Measurements from ENCODE around the gene ULBP1.
"Not testable (repeated sequence)": the region's sequence is repeated elsewhere in the genome, so short reads cannot be mapped to it uniquely, and the experiment has no call there.

The ULBP1 gene

DNA sequence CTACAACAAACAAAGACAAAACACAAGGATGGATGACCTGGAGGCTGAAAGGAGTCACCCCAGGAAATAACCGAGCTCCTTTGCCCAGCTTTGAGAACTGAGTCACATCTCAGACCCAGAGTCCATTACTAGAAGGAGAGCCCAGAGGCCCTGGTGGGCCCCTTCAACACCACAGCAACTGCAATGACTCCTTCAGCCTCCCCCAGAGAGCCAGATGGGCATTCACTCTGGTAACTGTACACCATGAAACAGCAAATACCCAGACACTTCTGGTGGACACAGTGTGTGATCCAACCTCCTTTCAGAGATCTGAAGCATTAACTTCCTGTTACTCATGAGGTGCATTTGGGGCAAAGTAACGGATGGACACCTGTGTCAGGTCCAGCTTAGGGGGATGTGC lies 39.0 kb downstream of the ULBP1 start:
- no peak overlapping the region for H3K4me2 ChIP-seq
- no peaks in the 10 kb centered on the region for H3K36me3 ChIP-seq
- H3K27me3 ChIP-seq: no peaks in the 10 kb centered on the region
- H3K9ac ChIP-seq: no peak overlapping the region
- H3K4me3 ChIP-seq: no peak overlapping the region
- H3K9me3 ChIP-seq: peaks cover 5% of the 10 kb centered on the region; the same call in 1 of the 2 replicates
- no peak overlapping the region for H3K27ac ChIP-seq
- no peak for TF ChIP-seq Cebpa-rat (IDR thresholded peaks at IDR 0.05)
- H4K20me1 ChIP-seq: peaks cover 6% of the 10 kb centered on the region; the same call in 1 of the 2 replicates
- H3K4me1 ChIP-seq: peaks cover 12% of the 10 kb centered on the region

DNA sequence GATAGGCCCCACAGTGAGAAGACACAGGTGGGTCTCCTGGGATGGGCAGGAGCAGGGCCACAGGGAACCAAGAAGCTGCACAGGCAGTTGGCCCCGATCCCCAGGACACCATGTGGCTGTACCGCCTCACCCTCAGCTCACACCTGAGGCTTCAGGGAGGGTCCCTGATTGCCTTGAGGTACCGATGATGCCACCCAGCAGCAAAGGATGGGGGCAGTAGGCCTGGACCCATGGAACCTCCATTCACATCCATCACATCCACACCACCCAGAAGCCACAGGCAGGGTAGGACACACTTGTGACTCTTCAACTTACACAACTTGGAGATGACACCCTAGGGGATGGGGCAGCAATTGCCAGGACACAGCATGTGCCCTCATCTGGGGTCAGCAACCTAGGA lies 39.9 kb downstream of the ULBP1 start:
- H3K4me3 ChIP-seq, H3K9ac ChIP-seq, H3K4me2 ChIP-seq, H3K27ac ChIP-seq, H4K20me1 ChIP-seq, H3K9me3 ChIP-seq, H3K36me3 ChIP-seq, H3K27me3 ChIP-seq: not testable (repeated sequence)
- H3K4me1 ChIP-seq: peaks cover 12% of the 10 kb centered on the region

DNA sequence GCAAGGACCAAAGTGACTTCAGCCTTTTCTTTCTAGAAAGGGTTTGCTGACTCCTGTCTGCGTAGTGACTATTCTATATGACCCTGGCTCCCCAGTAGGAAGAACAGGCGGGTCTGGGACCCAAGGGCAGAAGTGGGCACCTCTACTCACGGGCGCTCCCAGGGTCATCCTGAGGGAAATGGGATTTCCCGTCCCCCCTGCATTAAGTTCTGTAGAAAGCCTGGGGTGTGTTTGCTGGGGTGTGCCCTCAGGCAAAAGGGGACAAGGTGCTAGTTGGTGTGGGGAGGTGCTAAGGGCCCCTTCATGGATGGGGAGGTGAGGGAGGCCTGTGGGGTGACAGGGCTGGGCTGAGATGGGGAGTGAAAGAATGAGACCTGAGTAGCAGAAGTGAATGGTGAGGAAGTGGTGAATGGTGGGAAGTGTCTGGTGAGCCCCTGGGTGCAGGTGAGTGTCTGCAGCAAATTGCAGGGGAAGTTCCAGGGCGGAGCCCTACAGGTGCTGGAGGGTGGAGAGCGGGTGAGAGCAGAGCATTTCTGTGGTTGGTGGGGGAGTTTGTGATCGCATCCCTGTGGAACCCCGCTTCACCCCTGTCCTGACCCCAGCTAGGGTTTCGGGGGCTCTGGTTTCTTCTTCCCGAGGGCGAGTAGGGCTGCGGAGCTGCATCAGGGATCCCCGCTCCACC lies 40.5 kb downstream of the ULBP1 start:
- Histone ChIP-seq H4K20me1 (peaks cover 8% of the 10 kb centered on the region; the same call in 1 of the 2 replicates), H3K9ac (peak overlapping the region; percentile 64; the same call in 1 of the 2 replicates), H3K27me3 (peaks cover 14% of the 10 kb centered on the region), H3K27ac (no peak overlapping the region), H3K36me3 (no peaks in the 10 kb centered on the region), H3K4me1 (peaks cover 12% of the 10 kb centered on the region), H3K4me3 (peak overlapping the region; percentile 76), H3K9me3 (peaks cover 5% of the 10 kb centered on the region; the same call in 1 of the 2 replicates), H3K4me2 (peak overlapping the region; percentile 98)
- TF ChIP-seq Cebpa-rat (IDR thresholded peaks at IDR 0.05): no peak

DNA sequence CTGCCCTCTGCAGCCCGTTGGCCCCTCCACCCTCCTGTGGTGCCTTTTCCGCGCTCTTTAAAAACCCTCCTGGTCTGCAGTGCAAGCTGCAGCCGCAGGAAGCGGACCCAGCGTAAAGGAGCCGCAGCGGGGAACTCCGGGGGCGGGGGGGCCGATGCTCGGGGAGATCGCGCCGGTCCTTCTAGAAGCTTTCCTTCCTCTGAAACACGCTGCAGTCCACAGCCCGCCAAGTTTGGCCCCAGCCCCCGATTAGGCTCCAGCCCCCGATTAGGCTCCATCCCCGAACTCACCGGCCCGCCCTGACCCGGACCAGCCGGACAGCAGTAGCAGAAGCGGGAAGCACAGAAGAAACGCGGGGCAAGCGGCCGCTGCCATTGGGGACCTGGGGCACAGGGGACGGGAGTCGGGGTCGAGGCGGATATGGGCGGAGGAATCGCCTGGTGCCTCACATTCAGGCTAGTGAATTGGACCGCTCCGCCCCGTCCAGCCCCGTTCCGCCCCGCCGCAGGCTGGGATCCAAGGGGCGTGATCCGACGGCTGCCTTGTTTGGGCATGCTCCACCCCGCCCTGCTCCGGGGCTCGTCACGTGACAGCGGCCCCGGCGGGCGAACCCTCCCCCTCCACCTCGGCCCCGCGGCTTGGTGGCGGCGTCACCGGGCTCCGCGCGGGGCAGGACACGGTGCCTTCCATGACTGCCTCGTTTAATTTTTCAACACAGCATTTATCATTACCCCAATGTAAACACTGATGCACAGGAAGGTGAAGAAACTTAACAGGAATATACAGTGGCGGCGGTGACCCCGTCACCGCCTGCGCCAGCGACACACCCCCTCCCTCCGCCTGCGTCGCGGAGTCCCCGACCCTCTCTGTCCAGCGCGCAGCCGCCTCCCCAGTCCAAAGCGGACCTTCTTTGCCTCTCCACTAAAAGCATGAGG lies 41.3 kb downstream of the ULBP1 start:
- H3K4me2 ChIP-seq: peak overlapping the region; percentile 98
- no peak overlapping the region for H3K27ac ChIP-seq
- H3K4me3 ChIP-seq: peak overlapping the region; percentile 76
- TF ChIP-seq Cebpa-rat (IDR thresholded peaks at IDR 0.05): no peak
- peaks cover 16% of the 10 kb centered on the region; the same call in 1 of the 2 replicates for H4K20me1 ChIP-seq
- H3K36me3 ChIP-seq: no peaks in the 10 kb centered on the region
- peaks cover 23% of the 10 kb centered on the region for H3K27me3 ChIP-seq
- H3K9me3 ChIP-seq: peaks cover 5% of the 10 kb centered on the region; the same call in 1 of the 2 replicates
- peaks cover 12% of the 10 kb centered on the region for H3K4me1 ChIP-seq
- H3K9ac ChIP-seq: peak overlapping the region; percentile 64; the same call in 1 of the 2 replicates

DNA sequence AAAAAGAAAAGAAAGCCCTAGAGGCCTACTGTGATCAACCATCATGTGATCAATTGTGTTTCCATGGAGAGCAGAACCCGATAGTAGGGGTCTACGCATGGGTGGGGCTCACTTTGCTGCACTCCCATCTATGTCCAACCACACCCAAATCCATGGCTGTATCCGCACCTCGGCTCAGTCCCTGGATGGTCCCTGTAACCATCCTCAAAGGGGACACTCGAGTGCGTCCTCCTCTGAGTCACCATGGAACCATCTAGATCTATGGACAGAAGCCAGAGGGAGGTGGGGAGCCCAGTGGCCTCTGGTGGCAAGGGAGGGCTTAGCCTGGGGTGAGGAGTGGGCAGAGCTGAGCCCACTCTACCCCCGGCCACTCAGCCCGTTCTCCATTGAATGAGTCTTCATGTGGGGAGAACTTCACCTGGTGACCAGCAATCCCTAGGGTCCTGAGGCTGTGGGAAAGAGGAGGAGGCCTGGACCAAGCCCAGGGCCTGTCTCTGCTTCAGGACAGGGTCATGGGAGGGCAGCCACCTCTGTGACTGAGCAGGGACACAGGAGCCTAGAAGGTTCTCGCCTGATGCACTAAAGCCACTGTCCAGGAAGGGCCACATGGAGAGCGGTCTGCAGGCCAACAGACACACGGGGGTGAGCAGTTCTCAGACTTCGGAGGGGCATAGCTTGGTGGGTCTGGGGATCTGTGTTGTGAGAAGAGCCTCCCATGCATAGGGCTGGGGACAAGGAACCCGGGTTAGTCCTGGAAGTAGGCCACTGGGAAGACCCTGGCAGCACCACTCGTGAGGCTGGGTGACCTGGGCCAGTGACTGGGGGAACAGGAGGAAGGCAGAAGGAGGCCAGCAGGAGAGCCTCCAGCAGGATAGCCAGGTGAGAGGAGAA lies 42.3 kb downstream of the ULBP1 start:
- peak overlapping the region; percentile 98 for H3K4me2 ChIP-seq
- peaks cover 32% of the 10 kb centered on the region for H3K27me3 ChIP-seq
- H3K27ac ChIP-seq: no peak overlapping the region
- no peak overlapping the region for H3K9ac ChIP-seq
- H4K20me1 ChIP-seq: peaks cover 19% of the 10 kb centered on the region; the same call in 1 of the 2 replicates
- H3K4me1 ChIP-seq: peaks cover 12% of the 10 kb centered on the region
- peaks cover 5% of the 10 kb centered on the region; the same call in 1 of the 2 replicates for H3K9me3 ChIP-seq
- no peaks in the 10 kb centered on the region for H3K36me3 ChIP-seq
- TF ChIP-seq Cebpa-rat (IDR thresholded peaks at IDR 0.05): no peak
- H3K4me3 ChIP-seq: peak overlapping the region; percentile 76

DNA sequence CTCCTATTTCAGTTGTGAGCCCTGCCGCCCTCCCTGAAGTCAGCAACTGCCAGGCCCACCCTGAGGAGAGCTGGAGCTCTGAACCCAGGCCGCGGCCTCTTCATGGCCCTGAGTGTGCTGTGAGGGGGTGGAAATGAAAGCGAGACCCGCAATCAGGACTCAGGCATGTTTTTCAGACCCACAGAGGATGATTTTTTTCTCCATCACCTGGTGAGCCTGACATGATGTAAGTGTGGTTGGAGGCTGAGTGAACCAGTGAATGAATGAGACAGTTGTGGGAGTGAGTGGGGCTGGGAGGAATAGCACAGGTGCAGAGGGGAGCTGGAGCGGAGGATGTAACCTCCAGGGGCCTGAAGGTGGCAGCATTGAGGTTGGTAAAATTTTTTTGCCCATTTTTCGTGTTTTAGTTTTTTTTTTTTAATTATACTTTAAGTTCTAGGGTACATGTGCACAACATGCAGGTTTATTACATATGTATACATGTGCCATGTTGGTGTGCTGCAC lies 43.3 kb downstream of the ULBP1 start:
- H3K4me3 ChIP-seq: no peak overlapping the region
- TF ChIP-seq Cebpa-rat (IDR thresholded peaks at IDR 0.05): no peak
- H3K9me3 ChIP-seq: peaks cover 5% of the 10 kb centered on the region; the same call in 1 of the 2 replicates
- peaks cover 42% of the 10 kb centered on the region for H3K27me3 ChIP-seq
- no peak overlapping the region for H3K4me2 ChIP-seq
- H3K36me3 ChIP-seq: no peaks in the 10 kb centered on the region
- peaks cover 25% of the 10 kb centered on the region; the same call in 1 of the 2 replicates for H4K20me1 ChIP-seq
- H3K9ac ChIP-seq: no peak overlapping the region
- no peak overlapping the region for H3K27ac ChIP-seq
- H3K4me1 ChIP-seq: peaks cover 12% of the 10 kb centered on the region

DNA sequence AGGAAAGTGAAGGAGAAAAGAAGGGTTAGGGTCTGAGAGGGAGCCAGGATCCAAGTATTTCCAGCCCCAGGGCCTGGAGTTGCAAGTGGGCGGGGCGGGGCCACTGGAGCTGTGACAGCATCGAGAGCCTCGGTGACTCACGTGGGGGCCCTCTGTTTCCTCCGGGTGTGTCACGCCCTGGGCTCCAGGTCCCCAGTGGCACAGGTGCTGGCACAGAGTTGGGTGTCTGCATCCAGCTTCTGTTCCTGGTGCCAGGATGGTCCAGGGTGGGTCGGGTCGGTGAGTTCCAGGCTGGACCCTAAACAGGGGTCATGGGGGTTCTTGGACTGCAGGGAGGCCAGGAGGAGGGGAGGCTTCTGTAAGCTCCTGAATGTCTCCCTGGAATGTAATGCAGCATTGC lies 44.8 kb downstream of the ULBP1 start:
- Histone ChIP-seq H3K4me3 (no peak overlapping the region), H4K20me1 (peaks cover 32% of the 10 kb centered on the region; the same call in 1 of the 2 replicates), H3K4me2 (no peak overlapping the region), H3K4me1 (peaks cover 12% of the 10 kb centered on the region), H3K9ac (no peak overlapping the region), H3K27ac (no peak overlapping the region), H3K27me3 (peaks cover 58% of the 10 kb centered on the region), H3K36me3 (no peaks in the 10 kb centered on the region), H3K9me3 (no peaks in the 10 kb centered on the region)
- no peak for TF ChIP-seq Cebpa-rat (IDR thresholded peaks at IDR 0.05)

DNA sequence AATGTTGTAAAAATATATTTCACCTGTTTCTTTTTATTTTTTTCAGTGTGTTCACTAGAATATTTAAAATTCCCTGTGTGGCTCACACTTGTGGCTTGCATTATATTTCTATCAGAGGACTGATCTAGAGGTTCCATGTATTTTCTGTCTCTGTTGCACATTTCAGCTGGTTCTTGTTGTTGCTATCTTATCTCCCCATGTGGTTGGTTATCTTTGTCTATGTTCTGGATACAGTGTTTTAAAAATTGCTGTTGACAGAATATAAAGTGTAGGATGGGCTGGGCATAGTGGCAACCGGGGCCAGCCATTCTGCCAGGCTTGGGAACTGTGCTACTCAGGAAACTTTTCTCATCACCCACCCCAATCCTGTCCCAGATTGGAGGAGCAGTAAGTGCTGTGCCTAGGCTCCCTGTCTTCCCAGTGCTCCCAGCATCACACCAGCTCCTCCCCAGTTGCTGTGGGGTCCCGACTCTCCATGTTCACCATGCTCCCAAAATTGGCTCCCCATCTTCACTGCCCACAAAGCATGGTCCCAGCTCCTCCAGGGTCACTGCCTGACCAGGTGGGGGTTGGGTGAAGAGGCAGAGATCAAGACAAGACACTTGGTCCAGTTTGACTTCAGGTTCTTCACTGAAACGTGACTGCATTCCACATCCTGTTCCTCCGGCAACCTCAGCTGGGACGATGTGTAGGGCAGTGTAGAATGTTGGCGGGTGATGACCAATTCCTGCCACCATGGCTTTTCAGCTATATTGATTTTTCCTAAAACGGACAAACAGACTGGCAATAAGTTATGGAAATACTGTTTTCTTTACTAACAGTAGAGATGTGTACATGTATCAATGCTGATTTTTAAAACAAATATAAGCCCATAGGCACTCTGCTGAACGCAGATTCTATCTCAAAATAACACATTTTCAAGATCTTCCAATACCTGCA lies 49.4 kb downstream of the ULBP1 start:
- H3K4me2 ChIP-seq, H3K4me1 ChIP-seq, H3K9me3 ChIP-seq, H3K36me3 ChIP-seq, H3K4me3 ChIP-seq, H3K27ac ChIP-seq, H3K9ac ChIP-seq: not testable (repeated sequence)
- H3K27me3 ChIP-seq: peaks cover 88% of the 10 kb centered on the region
- H4K20me1 ChIP-seq: peaks cover 47% of the 10 kb centered on the region; the same call in 1 of the 2 replicates

DNA sequence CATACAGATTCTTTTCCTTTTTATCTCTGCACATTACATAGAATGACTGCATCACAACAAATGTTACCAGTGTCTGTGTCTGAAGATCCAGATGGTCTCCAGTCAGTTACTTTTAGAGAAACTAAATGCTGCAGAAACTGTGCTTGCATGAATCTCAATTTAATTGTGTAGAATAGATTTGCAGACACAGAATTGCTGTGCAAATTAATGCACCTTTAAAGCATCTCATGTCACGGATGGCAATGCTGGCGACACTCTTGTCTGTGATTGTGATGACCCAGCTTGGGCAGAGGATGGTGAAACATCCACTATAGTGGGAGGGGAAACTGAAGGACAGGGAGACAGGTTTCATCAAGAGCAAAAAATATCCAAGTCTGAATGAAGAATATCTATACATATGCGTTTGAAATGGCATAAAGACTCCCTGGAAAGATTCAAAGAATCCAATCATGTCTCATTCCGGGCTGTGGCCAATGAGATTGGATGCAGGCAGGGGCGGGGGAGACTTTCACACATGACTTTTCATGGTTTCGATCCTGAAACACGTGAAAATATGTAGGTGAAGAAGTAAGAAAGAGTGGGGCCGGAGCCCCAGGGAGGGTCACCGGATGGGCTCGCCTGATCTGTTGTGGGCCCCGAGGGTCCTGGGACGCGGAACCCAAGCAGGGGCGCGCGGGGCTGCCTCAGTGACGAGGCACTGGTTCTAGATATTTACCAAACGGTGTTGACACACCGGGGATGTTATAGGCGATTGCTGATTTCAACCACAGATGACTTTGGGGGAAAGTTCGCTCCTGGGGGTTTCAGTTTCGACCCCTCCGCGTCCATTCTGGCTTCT lies 50.3 kb downstream of the ULBP1 start:
- not testable (repeated sequence) for H3K9me3 ChIP-seq, H3K27ac ChIP-seq, H3K9ac ChIP-seq, H3K4me3 ChIP-seq, H3K36me3 ChIP-seq, H3K4me1 ChIP-seq, H3K4me2 ChIP-seq
- peaks cover 47% of the 10 kb centered on the region; the same call in 1 of the 2 replicates for H4K20me1 ChIP-seq
- peaks cover 79% of the 10 kb centered on the region for H3K27me3 ChIP-seq

DNA sequence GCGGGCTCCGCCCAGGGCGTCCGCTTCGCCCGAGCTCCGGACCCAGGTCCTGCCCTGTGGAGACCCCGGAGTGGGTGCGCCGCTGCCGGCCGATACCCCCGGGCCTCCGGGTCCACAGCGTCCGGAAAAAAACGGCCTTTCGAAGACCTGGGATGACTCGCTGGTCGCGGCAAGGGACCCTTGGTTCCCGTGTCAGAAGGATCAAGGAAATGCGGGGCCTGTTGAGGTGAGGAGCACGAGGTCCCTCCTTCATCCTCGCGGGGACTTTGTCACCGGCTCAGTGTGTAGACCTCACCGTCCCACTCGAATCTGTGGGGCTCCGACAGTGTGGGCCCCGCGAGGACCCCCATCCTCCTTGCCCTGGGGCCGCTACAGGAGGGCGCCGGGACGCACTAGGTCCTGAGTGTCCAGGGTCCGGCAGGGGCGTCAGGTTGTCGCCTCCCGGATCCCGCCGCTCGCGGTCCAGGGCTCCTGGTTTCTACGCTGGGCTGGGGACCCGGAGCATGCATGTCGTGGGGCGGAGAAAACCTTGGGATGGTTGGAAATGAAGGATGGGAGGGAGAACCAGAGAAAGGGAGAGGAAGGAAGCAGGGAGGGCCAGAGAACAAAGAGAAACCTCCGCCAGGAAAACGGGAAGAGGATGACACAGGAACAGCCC lies 51.0 kb downstream of the ULBP1 start:
- H3K4me2 ChIP-seq, H3K36me3 ChIP-seq, H3K27ac ChIP-seq, H3K9me3 ChIP-seq, H3K4me3 ChIP-seq, H3K4me1 ChIP-seq, H3K9ac ChIP-seq: not testable (repeated sequence)
- Histone ChIP-seq H3K27me3 (peaks cover 72% of the 10 kb centered on the region), H4K20me1 (peaks cover 41% of the 10 kb centered on the region; the same call in 1 of the 2 replicates)

Measured in BLaER1 (cell line).